Duodenal mucosa (tissue), 2 donors: Measurements from ENCODE around the gene SNAP29.
"Not testable (repeated sequence)": the region's sequence is repeated elsewhere in the genome, so short reads cannot be mapped to it uniquely, and the experiment has no call there.

Experiments used
- H3K27ac ChIP-seq: one replicate; pipeline ENCODE4 v1.7.0; 2013; ENCODE audit warnings: low read depth, low read length
- H3K27me3 ChIP-seq, 2 donors: one replicate each; pipeline ENCODE4 v1.7.0; 2013; ENCODE audit warnings: low read length in 2 of 2, control low read depth in 1 of 2; ENCODE audit not compliant: insufficient read depth in 2 of 2, control insufficient read depth in 1 of 2
- H3K36me3 ChIP-seq, 2 donors: one replicate each; pipeline ENCODE4 v1.7.0; 2013; ENCODE audit warnings: low read length in 2 of 2, control low read depth in 1 of 2; ENCODE audit not compliant: insufficient read depth in 2 of 2, control insufficient read depth in 1 of 2
- H3K4me1 ChIP-seq, 2 donors: one replicate each; pipeline ENCODE4 v1.7.0; 2013; ENCODE audit warnings: low read length in 2 of 2, control low read depth in 1 of 2; ENCODE audit not compliant: insufficient read depth in 2 of 2, control insufficient read depth in 1 of 2
- H3K4me3 ChIP-seq, 2 donors: one replicate each; pipeline ENCODE4 v1.7.0; 2013; ENCODE audit warnings: low read length in 2 of 2, low read depth in 1 of 2
- H3K9ac ChIP-seq, 2 donors: one replicate each; pipeline ENCODE4 v1.7.0; 2013; ENCODE audit warnings: low read length in 2 of 2, low read depth in 1 of 2
- H3K9me3 ChIP-seq, 2 donors: one replicate each; pipeline ENCODE4 v1.7.0; 2013; ENCODE audit warnings: low read length in 2 of 2, control low read depth in 1 of 2; ENCODE audit not compliant: control insufficient read depth in 1 of 2

SNAP29 gene

GRCh38 chr22:20928573-20928967, 69.8 kb downstream of the SNAP29 start:
- Histone ChIP-seq H3K4me3 (no peak overlapping the region), H3K4me1 (peaks cover 16 to 18% of the 10 kb centered on the region in 2 donors), H3K27me3 (no peaks in the 10 kb centered on the region), H3K9ac (no peak overlapping the region), H3K27ac (no peak overlapping the region), H3K9me3 (no peaks in the 10 kb centered on the region), H3K36me3 (no peaks in the 10 kb centered on the region)

GRCh38 chr22:20930004-20930403, 71.2 kb downstream of the SNAP29 start:
- Histone ChIP-seq H3K4me1 (peaks cover 16 to 18% of the 10 kb centered on the region in 2 donors), H3K27ac (no peak overlapping the region), H3K27me3 (no peaks in the 10 kb centered on the region), H3K9ac (no peak overlapping the region), H3K4me3 (no peak overlapping the region), H3K36me3 (peaks cover 6 to 14% of the 10 kb centered on the region in 2 donors), H3K9me3 (no peaks in the 10 kb centered on the region)

GRCh38 chr22:20930435-20930834, 71.6 kb downstream of the SNAP29 start:
- not testable (repeated sequence) for H3K4me3 ChIP-seq, H3K27ac ChIP-seq, H3K27me3 ChIP-seq, H3K9ac ChIP-seq, H3K9me3 ChIP-seq
- H3K36me3 ChIP-seq, result peaks cover 6 to 15% of the 10 kb centered on the region in 2 donors
- H3K4me1 ChIP-seq, result peaks cover 12 to 15% of the 10 kb centered on the region in 2 donors

- Histone ChIP-seq H3K36me3 (peaks cover 6 to 15% of the 10 kb centered on the region in 2 donors), H3K27ac (no peak overlapping the region), H3K9ac (no peak overlapping the region), H3K4me3 (no peak overlapping the region), H3K9me3 (no peaks in the 10 kb centered on the region), H3K4me1 (peaks cover 4 to 16% of the 10 kb centered on the region in 2 donors), H3K27me3 (no peaks in the 10 kb centered on the region)
Measured at GRCh38 chr22:20931126-20931654, 72.4 kb downstream of the SNAP29 start.

- no peak overlapping the region for H3K9ac ChIP-seq
- H3K9me3 ChIP-seq, result no peaks in the 10 kb centered on the region
- no peaks in the 10 kb centered on the region for H3K27me3 ChIP-seq
- peaks cover 6 to 24% of the 10 kb centered on the region in 2 donors for H3K36me3 ChIP-seq
- H3K4me1 ChIP-seq, result peaks cover 20 to 33% of the 10 kb centered on the region in 2 donors
- no peak overlapping the region for H3K27ac ChIP-seq
- H3K4me3 ChIP-seq, result no peak overlapping the region
Measured at GRCh38 chr22:20933910-20934309, 75.1 kb downstream of the SNAP29 start.

- Histone ChIP-seq H3K36me3 (peaks cover 6 to 24% of the 10 kb centered on the region in 2 donors), H3K4me1 (peaks cover 20 to 38% of the 10 kb centered on the region in 2 donors)
- not testable (repeated sequence) for H3K4me3 ChIP-seq, H3K9me3 ChIP-seq, H3K27me3 ChIP-seq, H3K9ac ChIP-seq, H3K27ac ChIP-seq
Measured at GRCh38 chr22:20935049-20935448, 76.2 kb downstream of the SNAP29 start.

- Histone ChIP-seq H3K36me3 (peaks cover 6 to 26% of the 10 kb centered on the region in 2 donors), H3K4me1 (peaks cover 29 to 46% of the 10 kb centered on the region in 2 donors)
- H3K4me3 ChIP-seq, H3K27me3 ChIP-seq, H3K9ac ChIP-seq, H3K27ac ChIP-seq, H3K9me3 ChIP-seq: not testable (repeated sequence)
Measured at GRCh38 chr22:20935780-20936539, 77.2 kb downstream of the SNAP29 start.

- H3K9me3 ChIP-seq, result no peaks in the 10 kb centered on the region
- peak overlapping the region in 1 of 2 donors; percentile 23 for H3K4me3 ChIP-seq
- no peak overlapping the region for H3K27ac ChIP-seq
- H3K9ac ChIP-seq, result peak overlapping the region in 1 of 2 donors; percentile 10
- H3K36me3 ChIP-seq, result peaks cover 6 to 29% of the 10 kb centered on the region in 2 donors
- peaks cover 37 to 45% of the 10 kb centered on the region in 2 donors for H3K4me1 ChIP-seq
- H3K27me3 ChIP-seq, result no peaks in the 10 kb centered on the region
Measured at GRCh38 chr22:20937031-20937793, 78.4 kb downstream of the SNAP29 start.

GRCh38 chr22:20937794-20938671, 79.2 kb downstream of the SNAP29 start:
- H3K27ac ChIP-seq, result no peak overlapping the region
- no peak overlapping the region for H3K4me3 ChIP-seq
- no peaks in the 10 kb centered on the region for H3K9me3 ChIP-seq
- H3K9ac ChIP-seq, result no peak overlapping the region
- H3K4me1 ChIP-seq, result peaks cover 40 to 45% of the 10 kb centered on the region in 2 donors
- no peaks in the 10 kb centered on the region for H3K27me3 ChIP-seq
- peaks cover 6 to 29% of the 10 kb centered on the region in 2 donors for H3K36me3 ChIP-seq
